ENCODE data around the gene DLG2. TPM values are rescaled to one million over a fixed set of nuclear protein-coding genes. Genes with fewer than 3 reads are reported as not detected.

DLG2 gene
- total and polyA plus RNA-seq, 2 of the 8 experiments (the other 6 are each of a cell fraction or from before 2014, with no cell fraction given), result 1.7 to 14.3 TPM

GRCh38 chr11:83572581-83573496 is 2054.3 kb downstream of the DLG2 start:
- H3K18ac ChIP-seq (ENCODE audit: extremely low read depth, low read length), result no peak overlapping the region
- 86% methylated on average over 5 of the region's 5 CpGs; no CpG with 5 or more reads in 1 of the 2 experiments for WGBS, 2 experiments (ENCODE audit: extremely low coverage in 1 of 2, insufficient coverage in 1 of 2, insufficient read length in 1 of 2, insufficient replicate concordance in 2 of 2, low coverage in 1 of 2, low lambda C conversion rate in 2 of 2, missing lambda C conversion rate in 1 of 2)
- H3K23me2 ChIP-seq (ENCODE audit: low read depth, low read length), result no peaks in the 10 kb centered on the region
- H3K79me1 ChIP-seq (ENCODE audit: low read depth, low read length), result no peaks in the 10 kb centered on the region
- H2AFZ ChIP-seq (ENCODE audit: low read length), result 0 out of 2 replicates have a peak overlapping the region, but pooled peaks have one; percentile 30
- no peaks in the 10 kb centered on the region for H3K27me3 ChIP-seq (replicated peaks in 1 of 4; ENCODE audit: control insufficient read depth in 3 of 4, extremely low read depth in 1 of 4, insufficient read depth in 3 of 4, low read length in 3 of 4)
- H3K4me1 ChIP-seq (replicated peaks in 1 of 4; ENCODE audit: control insufficient read depth in 3 of 4, insufficient read depth in 4 of 4, low read length in 3 of 4), result peaks cover 0 to 9% (median 0%) of the 10 kb centered on the region in 4 experiments; a peak in 1 of 7 replicates
- no peak overlapping the region for H3K23ac ChIP-seq (ENCODE audit: insufficient read length)
- no peak overlapping the region for H3K4me3 ChIP-seq (ENCODE audit: extremely low read depth in 1 of 4, insufficient read depth in 2 of 4, low read depth in 3 of 4, low read length in 4 of 4)
- H4K5ac ChIP-seq (ENCODE audit: insufficient read length, low read depth, low read length), result no peak overlapping the region
- H2BK120ac ChIP-seq (replicated peaks; ENCODE audit: low read depth, low read length), result no peak overlapping the region
- no peaks in the 10 kb centered on the region for H4K20me1 ChIP-seq (replicated peaks in 1 of 2; ENCODE audit: control insufficient read depth in 1 of 2, insufficient read depth in 2 of 2, low read length in 2 of 2)
- H4K91ac ChIP-seq (replicated peaks; ENCODE audit: insufficient read length, low read length), result no peak overlapping the region
- H3K79me2 ChIP-seq (ENCODE audit: control insufficient read depth in 1 of 2, insufficient read depth in 2 of 2, low read length in 2 of 2), result no peaks in the 10 kb centered on the region
- H3K14ac ChIP-seq (ENCODE audit: insufficient read length), result no peak overlapping the region
- ChIA-PET CTCF (ENCODE audit: partially characterized antibody) (interaction anchor here (1.0 kb wide), 1 partner anchor 9 kb away, joined by 3 read pairs; no protein-coding TSS in a partner anchor), POLR2A (ENCODE audit: partially characterized antibody) (interaction anchor here (1.4 kb wide), 1 partner anchor 15 kb away, joined by 3 read pairs; no protein-coding TSS in a partner anchor)
- DNase-seq (ENCODE audit: low read depth in 1 of 2, low spot score in 2 of 2) (no peak), FAIRE-seq (no peak)
- no peak overlapping the region for H4K8ac ChIP-seq (ENCODE audit: extremely low read depth, insufficient read depth, low read length)
- H2BK12ac ChIP-seq (ENCODE audit: low read depth, low read length), result no peak overlapping the region
- no peak overlapping the region for H3K4me2 ChIP-seq (ENCODE audit: insufficient read depth in 1 of 2, low read depth in 2 of 2, low read length in 2 of 2)
- no peak overlapping the region for H3K27ac ChIP-seq (ENCODE audit: low read depth, low read length)
- no peak overlapping the region for H2AK5ac ChIP-seq (ENCODE audit: low read depth, low read length)
- H2BK5ac ChIP-seq (ENCODE audit: low read depth, low read length), result no peak overlapping the region
- H3K56ac ChIP-seq (replicated peaks; ENCODE audit: insufficient read length, low read depth, low read length), result no peak overlapping the region
- H3K4ac ChIP-seq (replicated peaks; ENCODE audit: insufficient read length, low read depth, low read length), result no peak overlapping the region
- no peaks in the 10 kb centered on the region for H3K9me3 ChIP-seq (ENCODE audit: insufficient read depth in 2 of 2, low read depth in 1 of 2, low read length in 1 of 2)
- no peak overlapping the region for H2BK20ac ChIP-seq (ENCODE audit: low read length)
- H3K36me3 ChIP-seq (ENCODE audit: control insufficient read depth in 2 of 4, insufficient read depth in 4 of 4, low read length in 3 of 4), result no peaks in the 10 kb centered on the region
- H3K9ac ChIP-seq (replicated peaks in 1 of 4; ENCODE audit: extremely low read depth in 1 of 4, low read depth in 3 of 4, low read length in 3 of 4), result no peak overlapping the region
- H2BK15ac ChIP-seq (ENCODE audit: low read length), result no peak overlapping the region
- TF ChIP-seq KDM5A (IDR thresholded peaks at IDR 0.05; ENCODE audit: low read length) (no peak), CHD1 (IDR thresholded peaks at IDR 0.05; ENCODE audit: low read depth, low read length) (no peak), EZH2 (IDR thresholded peaks at IDR 0.05; ENCODE audit: low read depth, low read length, severe bottlenecking) (no peak), JUND (IDR thresholded peaks at IDR 0.05; ENCODE audit: low read length) (no peak), JUN (IDR thresholded peaks at IDR 0.05; ENCODE audit: low read depth, low read length) (no peak), RAD21 (IDR thresholded peaks at IDR 0.05 in 1 of 2, conservative IDR thresholded peaks at IDR 0.05 in 1 of 2; ENCODE audit: low read depth in 2 of 2, low read length in 2 of 2) (no peak), BRCA1 (IDR thresholded peaks at IDR 0.05; ENCODE audit: low read depth, low read length) (no peak), GTF2F1 (IDR thresholded peaks at IDR 0.05; ENCODE audit: borderline replicate concordance, low read depth, low read length) (no peak), POLR2AphosphoS5 (IDR thresholded peaks at IDR 0.05; ENCODE audit: low read depth, low read length) (no peak), TBP (IDR thresholded peaks at IDR 0.05; ENCODE audit: low read depth, low read length) (no peak), MAFK (IDR thresholded peaks at IDR 0.05; ENCODE audit: low read depth, low read length) (no peak)
